Measurements from ENCODE around the gene ZNF385B.

The ZNF385B gene

GRCh38 chr2:179483131-179483530, 378.3 kb downstream of the ZNF385B start:
- in situ Hi-C loops (cut with MboI; ENCODE audit: low pct_unique_long_range_greater_than_20kb, low sequenced_read_pairs, unreplicated experiment), result no loop called here
- no peak for TF ChIP-seq CTCF (IDR thresholded peaks at IDR 0.05; ENCODE audit: extremely low read depth, insufficient read depth, missing control alignments)
- no peak for DNase-seq (ENCODE audit: low spot score)

- TF ChIP-seq CTCF (IDR thresholded peaks at IDR 0.05; ENCODE audit: extremely low read depth, insufficient read depth, missing control alignments), result no peak
- DNase-seq (ENCODE audit: low spot score), result no peak
- in situ Hi-C loops (cut with MboI; ENCODE audit: low pct_unique_long_range_greater_than_20kb, low sequenced_read_pairs, unreplicated experiment), result no loop called here
Measured at GRCh38 chr2:179479947-179480346, 381.5 kb downstream of the ZNF385B start.

- in situ Hi-C loops (cut with MboI; ENCODE audit: low pct_unique_long_range_greater_than_20kb, low sequenced_read_pairs, unreplicated experiment), result no loop called here
- TF ChIP-seq CTCF (IDR thresholded peaks at IDR 0.05; ENCODE audit: extremely low read depth, insufficient read depth, missing control alignments), result no peak
- no peak for DNase-seq (ENCODE audit: low spot score)
Measured at GRCh38 chr2:179478771-179479170, 382.6 kb downstream of the ZNF385B start.

GRCh38 chr2:179470992-179471391, 390.4 kb downstream of the ZNF385B start:
- no peak for DNase-seq (ENCODE audit: low spot score)
- in situ Hi-C loops (cut with MboI; ENCODE audit: low pct_unique_long_range_greater_than_20kb, low sequenced_read_pairs, unreplicated experiment), result no loop called here
- no peak for TF ChIP-seq CTCF (IDR thresholded peaks at IDR 0.05; ENCODE audit: extremely low read depth, insufficient read depth, missing control alignments)

GRCh38 chr2:179470089-179470488, 391.3 kb downstream of the ZNF385B start:
- in situ Hi-C loops (cut with MboI; ENCODE audit: low pct_unique_long_range_greater_than_20kb, low sequenced_read_pairs, unreplicated experiment), result no loop called here

GRCh38 chr2:179467960-179468359, 393.5 kb downstream of the ZNF385B start:
- no peak for TF ChIP-seq CTCF (IDR thresholded peaks at IDR 0.05; ENCODE audit: extremely low read depth, insufficient read depth, missing control alignments)
- no peak for DNase-seq (ENCODE audit: low spot score)
- in situ Hi-C loops (cut with MboI; ENCODE audit: low pct_unique_long_range_greater_than_20kb, low sequenced_read_pairs, unreplicated experiment), result no loop called here

More at GRCh38 chr2:179470089-179470488, 391.3 kb downstream of the ZNF385B start:
- TF ChIP-seq CTCF (IDR thresholded peaks at IDR 0.05; ENCODE audit: extremely low read depth, insufficient read depth, missing control alignments), result no peak
- DNase-seq (ENCODE audit: low spot score), result no peak

GRCh38 chr2:179467111-179467510, 394.3 kb downstream of the ZNF385B start:
- TF ChIP-seq CTCF (IDR thresholded peaks at IDR 0.05; ENCODE audit: extremely low read depth, insufficient read depth, missing control alignments), result no peak

More at GRCh38 chr2:179467111-179467510, 394.3 kb downstream of the ZNF385B start:
- DNase-seq (ENCODE audit: low spot score), result no peak
- in situ Hi-C loops (cut with MboI; ENCODE audit: low pct_unique_long_range_greater_than_20kb, low sequenced_read_pairs, unreplicated experiment), result no loop called here
